WTC11 (cell line): Measurements from ENCODE around the gene TRPC1.

Experiments
- ATF2 ChIP-seq: sonication (generic); formaldehyde crosslinking; IDR thresholded peaks from 2 replicates; pipeline ENCODE4 v1.8.1; 2022; ENCODE audit warnings: low read depth, missing genetic modification reagents, borderline replicate concordance
- ATF3 ChIP-seq: sonication (generic); formaldehyde crosslinking; conservative IDR thresholded peaks from 2 replicates; pipeline ENCODE4 v1.8.1; 2022; ENCODE audit warnings: mild to moderate bottlenecking, missing genetic modification reagents
- ATF6 ChIP-seq: sonication (generic); formaldehyde crosslinking; IDR thresholded peaks from 2 replicates; pipeline ENCODE4 v1.8.1; 2023; ENCODE audit warnings: mild to moderate bottlenecking, missing genetic modification reagents
- CDX4 ChIP-seq: fragments of 250-450 bp; sonication (Bioruptor Pico); IDR thresholded peaks from 2 replicates; pipeline ENCODE4 v1.9.0; 2021; ENCODE audit warnings: moderate library complexity, mild to moderate bottlenecking, inconsistent platforms, borderline replicate concordance
- CREB1 ChIP-seq: sonication (generic); formaldehyde crosslinking; IDR thresholded peaks from 2 replicates; pipeline ENCODE4 v1.8.0; 2023; ENCODE audit warnings: mild to moderate bottlenecking, missing genetic modification reagents
- CTCF ChIP-seq: fragments of 200-600 bp; IDR thresholded peaks from 2 replicates; pipeline ENCODE4 v1.8.0; 2022; ENCODE audit warnings: antibody characterized with exemption
- E2F1 ChIP-seq: sonication (generic); formaldehyde crosslinking; IDR thresholded peaks from 2 replicates; pipeline ENCODE4 v1.8.0; 2022; ENCODE audit warnings: mild to moderate bottlenecking, missing genetic modification reagents
- ESRRA ChIP-seq: sonication (generic); formaldehyde crosslinking; IDR thresholded peaks from 2 replicates; pipeline ENCODE4 v1.8.1; 2022; ENCODE audit warnings: mild to moderate bottlenecking, missing genetic modification reagents, borderline replicate concordance
- FOXJ3 ChIP-seq: sonication (generic); formaldehyde crosslinking; IDR thresholded peaks from 2 replicates; pipeline ENCODE4 v1.9.0; 2021; ENCODE audit warnings: missing genetic modification reagents, mild to moderate bottlenecking, borderline replicate concordance
- USF1 ChIP-seq: sonication (generic); formaldehyde crosslinking; IDR thresholded peaks from 2 replicates; pipeline ENCODE4 v1.8.0; 2022; ENCODE audit warnings: mild to moderate bottlenecking, missing genetic modification reagents

- TF ChIP-seq CTCF (no peak), ATF6 (no peak), ESRRA (CRISPR knock-in tag) (no peak), ATF3 (CRISPR knock-in tag) (no peak), FOXJ3 (no peak), USF1 (CRISPR knock-in tag) (no peak), CREB1 (CRISPR knock-in tag) (no peak), CDX4 (CRISPR knock-in tag) (no peak), ATF2 (no peak), E2F1 (CRISPR knock-in tag) (no peak)
Observed at GRCh38 chr3:142849148-142849547, 125.3 kb downstream of the TRPC1 start.
